ENCODE measurements around the gene SPARC. TPM values are rescaled to one million over a fixed set of nuclear protein-coding genes. Genes with fewer than 3 reads are reported as not detected.

SPARC gene
- total RNA-seq, 1 experiment from 2014 or later, result 339 TPM

DNA sequence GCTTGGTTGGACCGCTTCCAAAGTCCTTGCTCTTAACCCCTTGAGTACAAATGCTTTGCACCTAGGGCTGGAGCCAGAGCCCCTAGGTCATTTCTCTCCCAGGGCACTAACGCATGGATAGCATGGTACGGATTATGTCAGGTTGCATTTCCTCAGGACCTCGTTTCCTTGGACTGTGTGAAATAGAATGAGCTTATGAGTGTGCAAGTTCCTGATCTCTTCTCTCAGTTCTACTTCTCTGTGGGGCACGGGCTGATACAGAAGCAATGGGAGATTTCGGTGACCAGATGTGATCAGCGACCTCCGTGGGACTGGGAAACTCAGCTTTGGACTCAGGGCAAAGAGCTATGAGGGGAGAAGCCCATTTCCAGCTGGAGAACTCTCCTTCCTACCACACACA is 14.2 kb downstream of the SPARC start:
- intact Hi-C loops (cut with micrococcal nuclease; ENCODE audit: unreplicated experiment), result no loop called here
- Histone ChIP-seq H3K4me1 (ENCODE audit: insufficient read depth, low read length, poor library complexity, severe bottlenecking) (peaks cover 27% of the 10 kb centered on the region), H3K27ac (ENCODE audit: low read depth, low read length, poor library complexity, severe bottlenecking) (no peak overlapping the region), H3K36me3 (ENCODE audit: insufficient read depth, low read length, poor library complexity, severe bottlenecking) (peaks cover 56% of the 10 kb centered on the region), H3K9me3 (ENCODE audit: low read depth, low read length, poor library complexity, severe bottlenecking) (no peaks in the 10 kb centered on the region), H3K27me3 (replicated peaks; ENCODE audit: insufficient read depth, low read depth, low read length, poor library complexity) (no peaks in the 10 kb centered on the region), H3K4me3 (ENCODE audit: low read depth, low read length, poor library complexity, severe bottlenecking) (no peak overlapping the region)
- ChIA-PET CTCF (no interaction called here), POLR2A (ENCODE audit: low non-redundant PET) (no interaction called here)
- DNase-seq (ENCODE audit: low spot score), result no peak
- BruUV-seq (replicated peaks), result no TSS peak
- TF ChIP-seq CTCF (conservative IDR thresholded peaks at IDR 0.05; ENCODE audit: low read depth, low read length) (no peak), EZH2 (IDR thresholded peaks at IDR 0.05; ENCODE audit: borderline replicate concordance, low read depth, low read length, poor library complexity, severe bottlenecking) (no peak)

DNA sequence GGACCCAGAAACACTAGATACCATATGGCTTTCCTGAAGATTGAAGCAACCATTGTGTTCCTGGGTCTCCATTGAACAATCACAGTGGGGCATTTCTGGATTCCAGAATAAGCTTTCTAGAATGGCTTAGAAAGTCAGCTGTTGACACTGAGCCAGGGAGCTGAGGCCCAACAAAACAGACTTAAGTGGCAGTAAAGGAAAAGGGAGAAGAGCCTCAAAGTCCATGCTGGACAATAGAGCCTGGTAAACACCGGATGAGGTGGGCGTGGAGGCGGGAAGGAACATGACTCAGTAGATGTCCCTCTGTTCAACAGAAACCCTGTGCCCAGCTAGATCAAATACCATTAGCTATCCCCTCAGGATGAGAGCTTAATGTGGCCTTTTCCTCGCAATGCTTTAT is 14.8 kb downstream of the SPARC start:
- Histone ChIP-seq H3K27me3 (replicated peaks; ENCODE audit: insufficient read depth, low read depth, low read length, poor library complexity) (no peaks in the 10 kb centered on the region), H3K4me1 (ENCODE audit: insufficient read depth, low read length, poor library complexity, severe bottlenecking) (peaks cover 21% of the 10 kb centered on the region), H3K36me3 (ENCODE audit: insufficient read depth, low read length, poor library complexity, severe bottlenecking) (peaks cover 60% of the 10 kb centered on the region), H3K4me3 (ENCODE audit: low read depth, low read length, poor library complexity, severe bottlenecking) (no peak overlapping the region), H3K9me3 (ENCODE audit: low read depth, low read length, poor library complexity, severe bottlenecking) (no peaks in the 10 kb centered on the region), H3K27ac (ENCODE audit: low read depth, low read length, poor library complexity, severe bottlenecking) (peak overlapping the region; percentile 45)
- intact Hi-C loops (cut with micrococcal nuclease; ENCODE audit: unreplicated experiment), result no loop called here
- ChIA-PET CTCF (no interaction called here), POLR2A (ENCODE audit: low non-redundant PET) (no interaction called here)
- no TSS peak for BruUV-seq (replicated peaks)
- DNase-seq (ENCODE audit: low spot score), result peak; percentile 77
- TF ChIP-seq CTCF (conservative IDR thresholded peaks at IDR 0.05; ENCODE audit: low read depth, low read length) (no peak), EZH2 (IDR thresholded peaks at IDR 0.05; ENCODE audit: borderline replicate concordance, low read depth, low read length, poor library complexity, severe bottlenecking) (no peak)

DNA sequence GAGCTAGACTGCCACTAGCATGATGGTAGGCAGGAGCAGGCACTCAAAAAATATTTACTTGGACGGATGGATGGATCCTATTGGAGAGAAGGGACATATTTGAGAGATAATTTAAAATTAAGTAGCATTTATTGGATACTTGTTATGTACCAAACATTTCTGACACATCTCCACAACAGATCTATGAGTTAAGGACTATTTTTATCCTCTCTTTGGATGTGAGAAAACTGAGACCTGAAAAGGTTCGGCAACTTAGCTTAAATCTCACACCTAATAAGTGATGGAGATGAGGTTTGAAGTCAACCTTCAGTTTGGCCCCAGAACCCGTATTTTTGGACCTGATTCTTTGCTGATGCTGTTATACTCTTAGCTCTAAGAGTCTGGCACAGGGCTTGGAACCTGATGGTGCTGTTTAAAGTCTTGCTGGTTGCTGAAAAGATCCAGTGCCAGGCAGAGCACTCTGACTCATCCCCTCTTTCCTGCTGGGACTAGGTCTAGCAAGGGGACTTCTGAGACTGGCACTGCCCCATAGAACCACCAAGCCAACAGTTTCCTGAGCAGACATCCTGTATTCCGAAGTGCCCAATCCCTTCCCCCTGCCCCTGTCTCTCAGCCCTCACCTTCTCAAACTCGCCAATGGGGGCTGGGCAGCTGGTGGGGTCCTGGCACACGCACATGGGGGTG is 15.6 kb downstream of the SPARC start:
- H3K27me3 ChIP-seq (replicated peaks; ENCODE audit: insufficient read depth, low read depth, low read length, poor library complexity), result no peaks in the 10 kb centered on the region
- peaks cover 13% of the 10 kb centered on the region for H3K4me1 ChIP-seq (ENCODE audit: insufficient read depth, low read length, poor library complexity, severe bottlenecking)
- no TSS peak for BruUV-seq (replicated peaks)
- TF ChIP-seq CTCF (conservative IDR thresholded peaks at IDR 0.05; ENCODE audit: low read depth, low read length) (no peak), EZH2 (IDR thresholded peaks at IDR 0.05; ENCODE audit: borderline replicate concordance, low read depth, low read length, poor library complexity, severe bottlenecking) (no peak)
- H3K9me3 ChIP-seq (ENCODE audit: low read depth, low read length, poor library complexity, severe bottlenecking), result no peaks in the 10 kb centered on the region
- DNase-seq (ENCODE audit: low spot score), result peak; percentile 10
- ChIA-PET POLR2A (ENCODE audit: low non-redundant PET) (no interaction called here), CTCF (no interaction called here)
- no peak overlapping the region for H3K4me3 ChIP-seq (ENCODE audit: low read depth, low read length, poor library complexity, severe bottlenecking)
- H3K36me3 ChIP-seq (ENCODE audit: insufficient read depth, low read length, poor library complexity, severe bottlenecking), result peaks cover 65% of the 10 kb centered on the region
- intact Hi-C loops (cut with micrococcal nuclease; ENCODE audit: unreplicated experiment), result no loop called here
- H3K27ac ChIP-seq (ENCODE audit: low read depth, low read length, poor library complexity, severe bottlenecking), result peak overlapping the region; percentile 45

All from A673 (cell line).